Chondrocyte (in vitro differentiated cells): ENCODE results near the gene NGEF. TPM values are rescaled to one million over a fixed set of nuclear protein-coding genes. Genes with fewer than 3 reads are reported as not detected.

Experiments
- DNase-seq: peaks from one replicate; pipeline ENCODE4 v3.0.0; 2021; ENCODE audit warnings: mixed read lengths, low spot score
- H3K27ac Mint-ChIP-seq: one replicate; pipeline ENCODE4 v1.8.0; 2021; ENCODE audit warnings: mild to moderate bottlenecking, moderate library complexity, mixed read lengths; ENCODE audit not compliant: unreplicated experiment
- H3K27me3 Mint-ChIP-seq: 2 replicates; pipeline ENCODE4 v1.8.0; 2021; ENCODE audit warnings: low read depth, mixed read lengths
- H3K36me3 Mint-ChIP-seq: 2 replicates; pipeline ENCODE4 v1.8.0; 2021; ENCODE audit warnings: low read depth, mixed read lengths
- H3K4me1 Mint-ChIP-seq: 2 replicates; pipeline ENCODE4 v1.8.0; 2021; ENCODE audit warnings: low read depth, mild to moderate bottlenecking, mixed read lengths
- H3K4me3 Mint-ChIP-seq: one replicate; pipeline ENCODE4 v1.8.0; 2021; ENCODE audit warnings: mild to moderate bottlenecking, moderate library complexity, mixed read lengths; ENCODE audit not compliant: unreplicated experiment
- H3K9me3 Mint-ChIP-seq: 2 replicates; pipeline ENCODE4 v1.8.0; 2021; ENCODE audit warnings: low read depth, mixed read lengths
- CTCF ChIP-seq: fragments of 200-600 bp; sonication (generic); IDR thresholded peaks from 2 replicates; pipeline ENCODE4 v1.5.0; 2021; ENCODE audit warnings: antibody characterized with exemption, mild to moderate bottlenecking, moderate library complexity
- total RNA-seq: library from RNA; stranded (reverse); gene quantifications from 3 replicates; pipeline ENCODE4 v1.2.1, GENCODE V29; 2021

NGEF gene
- total RNA-seq, 1 donor from 2014 or later, result 0.10 TPM

DNA sequence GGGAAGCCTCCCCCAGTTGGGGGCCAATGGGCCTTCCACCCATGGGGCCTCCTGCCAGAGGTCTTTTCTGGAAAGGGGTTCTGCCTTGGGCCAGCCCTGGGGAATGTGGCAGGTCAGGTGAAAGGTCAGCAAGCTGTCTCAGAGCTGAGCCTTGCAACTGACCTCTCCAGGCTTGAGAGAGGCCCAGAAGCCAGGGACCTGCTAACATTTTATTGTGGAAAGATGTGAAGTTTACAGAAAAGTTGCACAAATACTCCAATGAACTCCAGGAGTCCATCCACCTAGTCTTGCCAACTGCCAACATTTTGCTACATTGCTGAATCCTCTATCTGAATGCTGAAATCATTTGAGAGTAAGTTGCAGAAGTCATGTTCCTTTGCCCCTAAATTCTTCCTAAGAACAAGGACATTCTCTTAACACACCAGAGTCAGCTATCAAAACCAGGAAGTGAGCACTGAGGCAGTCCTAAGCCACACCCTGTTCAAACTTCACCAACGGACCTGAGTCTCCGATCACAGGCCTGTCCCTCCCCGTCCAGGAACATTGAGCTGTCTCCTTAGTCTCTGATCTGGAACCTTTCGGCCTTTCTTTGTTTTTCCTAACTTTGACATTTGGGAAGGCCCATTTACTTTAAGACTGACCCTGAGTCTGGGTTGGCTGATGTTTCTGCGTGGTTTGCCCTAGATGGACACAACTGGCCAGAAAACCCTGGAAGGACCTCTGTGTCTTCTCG, 139.0 kb downstream of the NGEF start:
- Mint-ChIP-seq H3K4me1 (peaks cover 6% of the 10 kb centered on the region), H3K27ac (no peak overlapping the region), H3K36me3 (peaks cover 3% of the 10 kb centered on the region), H3K4me3 (no peak overlapping the region), H3K9me3 (no peaks in the 10 kb centered on the region), H3K27me3 (peaks cover 6% of the 10 kb centered on the region)
- DNase-seq, result no peak
- TF ChIP-seq CTCF, result no peak

GRCh38 chr2:232873292-232873908, 139.7 kb downstream of the NGEF start:
- no peak for DNase-seq
- no peak overlapping the region for H3K27ac Mint-ChIP-seq
- H3K4me3 Mint-ChIP-seq, result no peak overlapping the region
- peaks cover 3% of the 10 kb centered on the region for H3K36me3 Mint-ChIP-seq
- peaks cover 6% of the 10 kb centered on the region for H3K4me1 Mint-ChIP-seq
- H3K27me3 Mint-ChIP-seq, result peaks cover 6% of the 10 kb centered on the region
- H3K9me3 Mint-ChIP-seq, result no peaks in the 10 kb centered on the region
- no peak for TF ChIP-seq CTCF

GRCh38 chr2:232872826-232873225, 140.2 kb downstream of the NGEF start:
- Mint-ChIP-seq H3K27ac (no peak overlapping the region), H3K27me3 (peaks cover 6% of the 10 kb centered on the region), H3K4me1 (peaks cover 6% of the 10 kb centered on the region), H3K4me3 (no peak overlapping the region), H3K9me3 (no peaks in the 10 kb centered on the region), H3K36me3 (peaks cover 3% of the 10 kb centered on the region)
- no peak for TF ChIP-seq CTCF
- no peak for DNase-seq

DNA sequence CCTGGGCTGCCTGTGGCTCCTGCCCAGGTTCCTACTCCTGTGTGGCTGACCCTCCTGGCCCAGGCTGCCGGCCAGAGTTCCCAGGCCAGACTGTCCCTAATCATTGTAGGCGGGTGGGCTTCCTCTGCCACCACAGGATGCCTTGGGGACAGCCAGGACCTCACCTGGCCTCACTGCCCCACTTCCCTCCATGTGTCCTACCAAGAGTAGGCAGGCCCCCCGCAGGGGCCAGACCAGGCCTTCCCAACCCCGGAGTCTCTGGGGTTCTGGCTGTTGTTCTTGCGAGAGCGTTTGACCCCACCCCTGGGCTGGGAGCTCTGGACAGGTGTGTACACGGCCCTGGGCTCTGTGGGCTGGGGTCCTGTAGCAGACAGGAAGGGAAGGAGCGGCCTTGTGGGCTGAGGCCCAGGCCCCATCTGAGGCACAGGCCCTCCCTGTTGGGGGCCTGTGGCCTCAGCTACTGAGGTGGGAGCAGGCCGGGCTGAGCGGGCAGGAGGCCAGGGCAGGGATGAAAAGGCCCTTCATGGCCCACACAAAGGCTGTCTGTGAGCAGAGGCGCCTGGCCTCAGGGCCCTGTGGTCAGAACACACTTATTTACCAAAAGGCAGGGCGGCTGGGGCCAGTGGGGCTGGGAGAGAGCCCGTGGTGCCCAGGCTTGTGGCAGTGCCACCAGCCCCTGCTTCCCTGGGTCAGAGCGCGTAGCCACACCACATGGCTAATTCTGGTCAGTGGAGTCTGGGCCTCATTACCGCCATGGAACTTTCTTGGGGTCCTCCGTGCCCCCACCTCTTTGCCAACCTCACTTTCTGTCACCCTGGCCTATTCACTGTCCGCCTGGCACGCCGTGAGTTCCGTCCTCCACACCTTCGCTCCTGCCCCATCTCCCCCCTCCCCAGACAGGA, 141.0 kb downstream of the NGEF start:
- no peak for TF ChIP-seq CTCF
- Mint-ChIP-seq H3K9me3 (no peaks in the 10 kb centered on the region), H3K4me1 (peaks cover 6% of the 10 kb centered on the region), H3K27me3 (peaks cover 6% of the 10 kb centered on the region), H3K4me3 (no peak overlapping the region), H3K36me3 (peaks cover 1% of the 10 kb centered on the region), H3K27ac (no peak overlapping the region)
- no peak for DNase-seq

GRCh38 chr2:232871418-232871834, 141.6 kb downstream of the NGEF start:
- no peak overlapping the region for H3K4me3 Mint-ChIP-seq
- peaks cover 6% of the 10 kb centered on the region for H3K27me3 Mint-ChIP-seq
- no peak for DNase-seq
- H3K4me1 Mint-ChIP-seq, result peaks cover 6% of the 10 kb centered on the region
- H3K9me3 Mint-ChIP-seq, result no peaks in the 10 kb centered on the region
- H3K27ac Mint-ChIP-seq, result no peak overlapping the region
- TF ChIP-seq CTCF, result no peak
- H3K36me3 Mint-ChIP-seq, result peaks cover 1% of the 10 kb centered on the region
